Fibroblast of the aortic adventitia (primary cell): Measurements from ENCODE around the gene SKAP2. TPM values are rescaled to one million over a fixed set of nuclear protein-coding genes. Genes with fewer than 3 reads are reported as not detected.
A peak's percentile ranks its signal among the peaks of the same experiment; 100 is the strongest.

Experiments used
- DNase-seq: peaks from one replicate; pipeline ENCODE4 v3.0.0-alpha.2; 2010; ENCODE audit warnings: low read depth
- H3K4me3 ChIP-seq: 2 replicates; pipeline ENCODE4 v1.5.1; 2011; ENCODE audit warnings: low read depth, mild to moderate bottlenecking, control low read depth, low read length, moderate library complexity
- total RNA-seq: library from RNA; depleted of rRNA; stranded (reverse); fragments of >200 nt; gene quantifications from 2 replicates; pipeline ENCODE4 v1.2.3, GENCODE V29; 2012; ENCODE audit warnings: low replicate concordance
- TF ChIP-seq, protein P1 (sequence below): IDR thresholded peaks from 2 replicates; pipeline ENCODE4 v1.5.1; 2011; ENCODE audit warnings: mild to moderate bottlenecking, low read length, control low read depth, inconsistent platforms; ENCODE audit not compliant: insufficient read depth

The SKAP2 gene
- total RNA-seq, 1 donor, result 13.6 TPM

DNA sequence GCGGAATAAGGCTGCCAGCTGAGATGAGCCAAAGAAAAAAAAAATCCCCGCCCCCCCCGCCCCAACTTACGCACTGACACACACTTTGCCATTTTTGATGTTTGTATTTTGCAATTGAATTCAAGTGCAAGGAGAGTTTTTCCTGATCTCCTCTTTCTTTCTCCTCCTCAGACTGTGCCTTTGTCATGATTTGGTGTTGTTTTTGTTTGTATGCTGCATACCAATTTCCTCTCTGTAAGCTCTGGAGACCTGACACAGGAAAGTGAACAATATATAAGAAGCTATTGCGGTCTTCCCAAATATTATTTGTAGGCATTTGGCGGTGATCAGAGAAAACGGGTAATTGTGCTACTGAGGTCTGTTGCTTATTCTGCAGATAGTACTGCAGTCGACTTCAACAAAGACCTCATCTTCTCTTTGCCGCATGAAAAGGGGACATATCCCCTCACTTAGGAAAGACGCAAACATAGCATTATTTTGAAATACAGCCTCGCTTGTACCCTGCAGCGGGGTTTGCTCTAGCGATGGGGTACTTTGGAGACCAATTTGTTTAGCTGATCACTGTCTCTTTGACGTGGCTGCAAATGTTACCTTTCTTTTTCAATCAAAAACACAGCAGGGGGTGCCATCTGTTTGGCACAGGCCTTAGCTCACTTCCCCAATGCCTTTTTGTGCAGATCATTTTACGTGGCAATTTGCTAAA lies 206.6 kb downstream of the SKAP2 start:
- DNase-seq, result no peak
- H3K4me3 ChIP-seq, result no peak overlapping the region
- TF ChIP-seq, protein P1, sequence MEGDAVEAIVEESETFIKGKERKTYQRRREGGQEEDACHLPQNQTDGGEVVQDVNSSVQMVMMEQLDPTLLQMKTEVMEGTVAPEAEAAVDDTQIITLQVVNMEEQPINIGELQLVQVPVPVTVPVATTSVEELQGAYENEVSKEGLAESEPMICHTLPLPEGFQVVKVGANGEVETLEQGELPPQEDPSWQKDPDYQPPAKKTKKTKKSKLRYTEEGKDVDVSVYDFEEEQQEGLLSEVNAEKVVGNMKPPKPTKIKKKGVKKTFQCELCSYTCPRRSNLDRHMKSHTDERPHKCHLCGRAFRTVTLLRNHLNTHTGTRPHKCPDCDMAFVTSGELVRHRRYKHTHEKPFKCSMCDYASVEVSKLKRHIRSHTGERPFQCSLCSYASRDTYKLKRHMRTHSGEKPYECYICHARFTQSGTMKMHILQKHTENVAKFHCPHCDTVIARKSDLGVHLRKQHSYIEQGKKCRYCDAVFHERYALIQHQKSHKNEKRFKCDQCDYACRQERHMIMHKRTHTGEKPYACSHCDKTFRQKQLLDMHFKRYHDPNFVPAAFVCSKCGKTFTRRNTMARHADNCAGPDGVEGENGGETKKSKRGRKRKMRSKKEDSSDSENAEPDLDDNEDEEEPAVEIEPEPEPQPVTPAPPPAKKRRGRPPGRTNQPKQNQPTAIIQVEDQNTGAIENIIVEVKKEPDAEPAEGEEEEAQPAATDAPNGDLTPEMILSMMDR, result no peak

DNA sequence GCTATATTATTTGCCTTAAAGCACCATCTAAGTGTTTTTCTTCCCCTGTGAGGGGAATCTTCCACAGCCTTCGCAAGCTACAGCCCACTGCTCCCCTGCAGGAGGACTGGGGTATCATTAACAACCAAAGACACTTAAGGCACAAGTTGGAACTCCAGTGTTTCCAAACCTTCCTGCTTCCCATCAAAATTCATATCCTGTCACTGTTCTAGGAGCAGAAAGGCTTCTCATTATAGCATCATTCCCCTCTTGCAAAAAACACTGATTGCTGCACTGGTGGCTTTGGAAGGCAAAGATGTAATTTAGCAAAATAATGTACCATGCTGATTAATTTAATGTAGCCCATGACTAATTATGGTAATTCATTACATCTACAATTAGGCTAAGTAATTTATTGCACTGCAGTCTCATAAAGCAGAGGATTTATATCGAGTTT lies 207.2 kb downstream of the SKAP2 start:
- TF ChIP-seq, protein P1, result no peak
- H3K4me3 ChIP-seq, result no peak overlapping the region
- no peak for DNase-seq

DNA sequence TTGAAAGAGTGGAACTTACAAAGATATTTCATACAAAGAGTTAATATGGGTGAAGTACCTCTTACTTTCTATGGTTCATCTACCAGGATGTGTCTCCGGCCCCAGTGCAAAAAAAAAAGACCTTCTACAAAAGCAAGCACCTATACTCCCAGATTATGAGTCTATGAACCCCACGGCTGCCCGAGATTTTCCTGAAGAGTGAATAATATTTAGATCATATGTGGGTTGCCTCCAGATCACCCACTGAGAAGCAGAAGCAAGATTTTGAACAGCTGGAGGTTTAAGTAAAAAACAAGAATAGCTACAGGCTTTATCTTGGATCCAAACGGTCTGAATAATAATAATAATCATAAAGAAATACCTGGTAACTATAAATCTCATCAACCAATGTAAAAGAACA lies 207.7 kb downstream of the SKAP2 start:
- no peak overlapping the region for H3K4me3 ChIP-seq
- no peak for DNase-seq

DNA sequence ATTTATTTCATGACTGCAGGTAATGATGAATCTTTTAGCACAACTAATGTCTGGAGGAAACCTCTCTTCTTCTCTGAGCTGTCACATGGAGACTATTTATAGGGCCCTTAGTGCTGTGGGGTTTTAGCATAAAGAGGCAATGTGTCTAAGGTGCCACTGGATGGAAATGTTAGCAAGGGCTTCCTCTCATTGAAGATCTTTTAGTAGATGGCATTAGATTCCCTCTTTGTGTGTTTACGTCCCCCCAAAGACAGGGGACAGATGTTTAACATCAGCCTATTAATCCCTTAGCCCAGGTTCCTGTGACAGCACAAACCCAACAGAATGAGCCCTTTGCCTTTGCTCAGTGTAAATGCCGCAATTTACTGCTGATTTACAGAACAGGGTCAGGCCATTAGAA lies 208.6 kb downstream of the SKAP2 start:
- TF ChIP-seq, protein P1, result no peak
- DNase-seq, result no peak
- H3K4me3 ChIP-seq, result no peak overlapping the region

More for the DNA sequence above, 207.7 kb downstream of the SKAP2 start:
- TF ChIP-seq, protein P1, result no peak

DNA sequence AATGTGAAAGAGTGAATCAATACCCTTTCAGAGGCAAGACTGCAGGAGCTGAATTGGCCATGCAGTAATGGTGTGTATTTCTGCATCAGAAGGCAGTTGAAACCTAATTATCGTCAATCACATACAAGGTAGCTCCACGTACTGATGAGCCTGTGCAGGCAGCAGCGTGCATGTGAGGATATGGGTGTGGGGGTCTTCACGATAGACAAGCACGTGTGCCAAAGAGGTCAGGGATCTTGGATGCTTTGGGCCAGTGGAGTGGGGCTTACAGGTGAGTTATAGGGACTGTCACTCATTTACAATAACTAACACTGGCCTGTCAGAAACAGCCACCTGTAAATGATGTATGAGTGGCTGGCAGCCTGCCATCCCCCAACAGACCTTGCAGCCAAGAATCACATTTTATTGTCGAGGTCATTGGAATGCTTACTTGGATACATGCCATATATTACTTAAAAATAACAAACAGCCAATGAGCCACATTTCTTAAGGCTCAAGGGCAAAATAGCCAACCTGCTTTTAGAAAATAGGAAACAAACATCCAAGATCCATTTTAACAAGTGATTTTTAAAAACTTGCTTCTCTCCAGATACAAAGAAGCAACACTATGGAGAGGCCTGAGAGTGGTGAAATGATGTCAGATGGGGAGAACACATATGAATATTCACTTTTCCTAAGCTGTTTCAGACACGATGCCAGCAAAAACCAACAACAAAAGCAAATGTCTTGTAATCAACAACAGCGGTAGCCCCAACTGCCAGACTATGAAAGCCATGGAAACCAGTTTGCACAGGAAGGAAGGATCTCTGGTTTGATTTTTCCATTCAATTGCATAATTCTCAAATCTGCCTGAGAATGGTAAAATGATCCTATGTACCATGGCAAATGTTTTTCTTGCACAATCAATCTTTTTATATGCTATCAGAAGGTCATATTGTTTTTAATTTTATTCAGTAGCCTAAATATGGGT lies 210.7 kb downstream of the SKAP2 start:
- peak; percentile 3 for DNase-seq
- H3K4me3 ChIP-seq, result no peak overlapping the region
- TF ChIP-seq, protein P1, result no peak

DNA sequence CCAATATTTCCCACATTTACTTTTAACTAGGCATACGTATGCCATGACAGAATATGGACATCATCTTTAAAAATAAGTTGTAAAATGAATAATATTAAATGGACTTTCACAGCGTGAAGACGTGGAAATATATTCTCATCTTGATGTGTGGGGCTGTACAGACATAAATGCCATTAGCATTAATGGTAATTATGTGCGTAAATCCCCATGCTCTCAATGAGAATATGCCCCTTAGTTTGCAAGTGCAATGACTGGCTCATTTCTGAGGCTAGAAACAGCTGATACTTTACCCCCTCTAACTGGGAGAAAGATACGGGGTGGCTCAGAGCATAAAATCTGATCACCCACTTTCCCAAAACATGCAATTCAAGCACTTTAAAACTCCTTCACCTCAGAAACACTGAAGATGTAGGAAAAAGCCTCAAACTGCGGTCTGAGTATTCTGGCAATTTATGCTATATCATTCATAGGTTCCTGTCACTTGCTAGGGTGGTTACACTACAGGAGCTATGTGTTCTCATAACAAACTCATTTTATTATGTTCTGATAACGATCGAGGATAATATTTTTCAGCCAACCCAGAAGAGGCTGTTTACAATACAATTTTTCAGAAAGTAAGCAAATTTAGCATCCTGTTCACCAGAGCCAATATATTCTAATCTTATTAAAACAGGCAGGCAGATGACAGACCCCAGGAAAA lies 211.8 kb downstream of the SKAP2 start:
- no peak for DNase-seq
- TF ChIP-seq, protein P1, result no peak
- no peak overlapping the region for H3K4me3 ChIP-seq
